NB4 (cell line): Measurements from ENCODE around the gene CFTR.

Experiments
- MYC ChIP-seq: IDR thresholded peaks from 2 replicates; pipeline ENCODE4 v1.6.1; 2011; ENCODE audit warnings: low read depth, low read length
- POLR2A ChIP-seq: IDR thresholded peaks from 2 replicates; pipeline ENCODE4 v1.6.1; 2011; ENCODE audit warnings: mild to moderate bottlenecking; ENCODE audit not compliant: insufficient read length; ENCODE audit errors: extremely low read depth
- TF ChIP-seq, protein P1 (sequence below): IDR thresholded peaks from one replicate; pipeline ENCODE4 v1.5.1; 2012; ENCODE audit warnings: low read depth, low read length
- TF ChIP-seq, protein P2 (sequence below): IDR thresholded peaks from 2 replicates; pipeline ENCODE4 v1.6.1; 2011; ENCODE audit warnings: low read depth, low read length

- TF ChIP-seq, protein P1, sequence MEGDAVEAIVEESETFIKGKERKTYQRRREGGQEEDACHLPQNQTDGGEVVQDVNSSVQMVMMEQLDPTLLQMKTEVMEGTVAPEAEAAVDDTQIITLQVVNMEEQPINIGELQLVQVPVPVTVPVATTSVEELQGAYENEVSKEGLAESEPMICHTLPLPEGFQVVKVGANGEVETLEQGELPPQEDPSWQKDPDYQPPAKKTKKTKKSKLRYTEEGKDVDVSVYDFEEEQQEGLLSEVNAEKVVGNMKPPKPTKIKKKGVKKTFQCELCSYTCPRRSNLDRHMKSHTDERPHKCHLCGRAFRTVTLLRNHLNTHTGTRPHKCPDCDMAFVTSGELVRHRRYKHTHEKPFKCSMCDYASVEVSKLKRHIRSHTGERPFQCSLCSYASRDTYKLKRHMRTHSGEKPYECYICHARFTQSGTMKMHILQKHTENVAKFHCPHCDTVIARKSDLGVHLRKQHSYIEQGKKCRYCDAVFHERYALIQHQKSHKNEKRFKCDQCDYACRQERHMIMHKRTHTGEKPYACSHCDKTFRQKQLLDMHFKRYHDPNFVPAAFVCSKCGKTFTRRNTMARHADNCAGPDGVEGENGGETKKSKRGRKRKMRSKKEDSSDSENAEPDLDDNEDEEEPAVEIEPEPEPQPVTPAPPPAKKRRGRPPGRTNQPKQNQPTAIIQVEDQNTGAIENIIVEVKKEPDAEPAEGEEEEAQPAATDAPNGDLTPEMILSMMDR = no peak
- TF ChIP-seq, protein P2, sequence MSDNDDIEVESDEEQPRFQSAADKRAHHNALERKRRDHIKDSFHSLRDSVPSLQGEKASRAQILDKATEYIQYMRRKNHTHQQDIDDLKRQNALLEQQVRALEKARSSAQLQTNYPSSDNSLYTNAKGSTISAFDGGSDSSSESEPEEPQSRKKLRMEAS = no peak
- TF ChIP-seq POLR2A (no peak), MYC (no peak)
Measured at GRCh38 chr7:117480978-117481377, 1.2 kb downstream of the CFTR start.
